Sigmoid colon (tissue), 4 donors: ENCODE results near the gene DAPK1.

Experiments used
- POLR2A ChIP-seq, 2 donors: fragments of 450-650 bp; IDR thresholded peaks; one replicate each; pipeline ENCODE4 v1.6.1; 2016; ENCODE audit warnings: antibody characterized with exemption in 2 of 2, mild to moderate bottlenecking in 2 of 2, moderate library complexity in 2 of 2
- POLR2AphosphoS5 ChIP-seq, 4 donors: sonication (generic); formaldehyde crosslinking; IDR thresholded peaks; one replicate each; pipeline ENCODE4 v1.6.1; 2017; ENCODE audit warnings: antibody characterized with exemption in 4 of 4

GRCh38 chr9:87535817-87536539 lies 38.3 kb downstream of the DAPK1 start:
- TF ChIP-seq POLR2A (IDR thresholded peaks at IDR 0.05) = no peak
- no peak for TF ChIP-seq POLR2AphosphoS5 (IDR thresholded peaks at IDR 0.05)
